GM21717 (cell line): ENCODE results near the gene ADAMTS13.

Source experiments
- ATAC-seq: cut with Tn5 transposase; IDR thresholded peaks from one replicate; pipeline ENCODE4 v1.9.1; 2021; ENCODE audit warnings: mild to moderate bottlenecking, moderate library complexity; ENCODE audit not compliant: unreplicated experiment

ADAMTS13 gene

DNA sequence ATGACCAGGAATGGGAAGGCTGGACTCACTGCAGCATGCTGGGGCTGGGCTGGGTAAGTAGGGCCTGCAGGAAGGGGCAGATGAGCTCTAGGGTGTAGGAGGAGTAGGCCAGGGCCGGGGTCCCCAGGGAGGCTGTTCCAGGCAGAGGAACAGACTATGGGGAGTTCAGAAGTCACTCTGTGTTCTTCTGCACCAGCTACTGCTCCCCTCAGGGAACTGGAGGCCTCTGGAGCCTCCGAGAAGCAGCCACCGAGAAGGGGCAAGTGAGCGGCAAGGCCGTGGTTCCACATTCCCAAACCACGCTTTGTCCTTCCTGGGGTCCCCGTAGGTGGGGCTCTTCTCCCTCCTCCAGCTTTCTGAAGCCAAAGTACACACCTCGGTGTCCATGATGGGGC is 65.2 kb downstream of the ADAMTS13 start:
- ATAC-seq, result no peak

DNA sequence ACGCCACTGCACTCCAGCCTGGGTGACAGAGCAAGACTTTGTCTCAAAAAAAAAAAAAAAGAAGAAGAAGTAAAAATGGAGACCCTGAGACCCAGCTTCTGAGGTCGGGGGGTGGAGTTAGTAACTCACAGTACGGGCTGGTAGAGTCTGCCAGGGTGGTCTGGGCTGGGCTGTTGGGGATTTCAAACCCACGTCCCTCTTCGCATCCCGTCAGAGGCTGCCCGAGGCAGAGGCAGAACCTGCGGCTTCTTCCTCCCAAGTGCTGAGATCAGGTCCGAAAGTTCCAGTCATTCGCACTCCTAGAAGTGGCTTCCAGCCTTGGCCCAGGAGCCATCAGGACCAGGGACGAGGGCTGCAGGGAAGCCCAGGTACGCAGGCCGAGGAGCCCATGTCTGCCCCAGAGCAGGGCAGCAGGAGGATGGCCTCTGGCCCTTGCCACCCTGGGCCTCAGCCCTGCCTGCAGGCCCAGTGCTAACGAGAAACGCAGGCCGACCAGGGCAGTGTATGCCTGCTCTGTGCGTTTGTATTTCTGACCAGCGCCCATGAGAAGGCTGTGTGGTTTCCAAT is 66.6 kb downstream of the ADAMTS13 start:
- no peak for ATAC-seq

DNA sequence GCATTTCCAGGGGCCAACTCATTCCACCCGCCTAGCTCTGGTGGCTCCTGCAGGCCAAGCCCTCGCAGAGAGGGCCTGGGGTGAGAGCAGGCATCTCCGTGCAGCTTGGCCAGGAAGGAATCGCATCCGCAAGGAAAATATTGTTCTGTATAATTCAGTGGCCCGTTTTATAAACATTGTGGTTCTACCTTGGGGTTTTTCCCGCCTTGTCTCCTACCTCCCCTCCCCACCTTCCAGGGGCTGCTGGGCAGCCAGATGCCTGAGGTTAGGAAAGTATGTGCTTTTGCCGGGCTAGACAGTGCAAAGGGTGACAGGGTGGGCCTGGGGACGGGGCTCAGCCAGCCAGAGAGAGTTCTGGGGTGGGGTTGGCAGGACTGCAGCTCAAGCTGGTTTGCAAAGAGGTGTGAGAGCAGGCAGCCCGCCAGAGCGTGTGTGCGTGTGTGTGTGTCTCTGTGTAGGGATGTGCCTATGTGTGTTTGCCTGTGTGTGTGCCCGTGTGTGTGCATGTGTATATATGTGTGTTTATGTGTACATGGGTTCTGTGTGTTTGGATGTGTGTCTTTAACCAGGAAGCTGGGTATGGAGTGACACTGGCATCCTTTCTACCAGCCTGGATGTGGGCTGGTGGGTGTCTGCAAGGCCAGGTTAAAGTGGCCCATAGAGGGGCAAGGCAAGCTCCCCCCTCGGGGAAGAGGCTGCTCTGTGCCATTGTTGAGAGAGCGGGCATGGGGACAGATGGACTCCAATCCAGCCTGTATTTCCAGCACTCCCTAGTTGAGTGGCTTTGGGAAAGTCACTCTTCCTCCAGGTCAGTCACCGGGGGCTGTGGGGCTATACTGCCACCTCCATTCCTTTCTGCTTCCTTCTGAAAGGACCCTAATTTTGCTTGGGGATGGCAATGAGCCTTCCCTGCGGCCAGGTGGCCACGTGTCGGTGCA is 67.4 kb downstream of the ADAMTS13 start:
- no peak for ATAC-seq

DNA sequence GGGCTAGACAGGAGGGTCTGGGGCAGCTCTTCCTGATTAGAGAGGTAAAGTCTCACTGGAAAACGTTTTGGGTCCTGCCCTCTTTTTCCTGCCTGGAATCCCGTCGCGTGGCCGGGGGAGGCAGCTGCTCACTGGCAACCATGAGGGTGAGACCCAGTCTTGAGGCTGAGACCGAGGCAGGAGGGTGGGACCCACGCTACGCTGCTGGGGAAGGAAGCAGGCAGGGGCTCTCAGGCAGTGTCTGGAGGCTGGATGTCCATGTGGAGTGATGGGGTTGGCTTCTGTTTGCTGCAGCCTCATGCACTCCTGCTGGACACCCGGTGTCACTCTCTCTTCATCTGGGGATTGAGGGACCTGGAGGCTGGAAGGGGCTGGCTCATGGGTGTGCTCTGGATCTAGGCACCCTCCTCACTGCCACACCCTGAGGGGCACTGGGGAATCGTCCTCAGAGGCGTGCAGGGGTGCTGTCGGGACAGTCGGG is 68.1 kb downstream of the ADAMTS13 start:
- ATAC-seq, result no peak

DNA sequence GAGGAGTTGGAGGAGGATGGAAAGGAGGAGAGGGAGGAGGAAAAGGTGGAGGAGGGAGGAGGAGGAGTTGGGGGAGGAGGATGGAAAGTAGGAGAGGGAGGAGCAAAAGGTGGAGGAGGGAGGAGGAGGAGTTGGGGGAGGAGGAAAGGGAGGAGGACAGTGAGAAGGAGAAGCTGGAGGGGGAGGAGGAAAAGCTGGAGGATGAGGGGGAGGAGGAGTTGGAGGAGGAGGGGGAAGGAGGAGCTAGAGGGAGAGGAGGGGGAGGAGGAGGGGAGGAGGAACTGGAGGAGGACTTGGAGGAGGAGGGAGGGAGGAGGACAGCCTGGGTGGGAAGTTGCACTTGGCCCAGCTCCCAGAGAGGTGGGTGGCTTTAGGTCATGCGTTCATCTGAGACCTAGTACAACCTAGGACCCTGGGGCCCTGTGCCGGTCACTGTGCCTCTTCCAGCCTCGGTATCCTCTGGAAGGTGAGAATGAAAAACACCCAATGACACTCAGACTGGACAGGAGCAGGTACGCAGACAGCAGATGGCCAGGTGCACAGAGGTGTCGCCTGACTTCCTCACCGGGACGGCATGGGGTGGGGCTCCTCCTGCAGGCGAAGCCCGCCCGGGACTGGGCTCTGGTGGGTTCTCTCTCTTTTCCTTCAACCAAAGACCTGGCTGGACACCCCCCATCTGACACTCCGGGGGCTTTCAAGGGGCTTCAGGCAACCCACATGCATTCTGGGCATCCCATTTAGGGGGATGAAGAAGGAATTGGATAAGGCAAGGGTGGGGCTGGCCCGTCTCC is 68.9 kb downstream of the ADAMTS13 start:
- no peak for ATAC-seq

DNA sequence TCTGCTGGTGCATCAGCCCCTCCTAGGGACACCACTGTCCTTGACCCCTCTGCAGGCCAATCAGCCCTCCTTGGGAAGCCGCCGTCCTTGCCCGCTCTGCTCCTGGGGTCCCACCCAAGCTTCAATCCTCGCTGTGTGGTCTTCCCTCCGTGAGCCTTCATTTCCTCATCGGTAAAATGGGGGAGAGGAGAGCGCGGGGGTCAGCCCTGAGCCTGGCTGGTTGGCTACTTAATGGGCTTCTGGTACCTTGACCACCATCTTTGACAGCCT is 69.4 kb downstream of the ADAMTS13 start:
- ATAC-seq, result no peak

DNA sequence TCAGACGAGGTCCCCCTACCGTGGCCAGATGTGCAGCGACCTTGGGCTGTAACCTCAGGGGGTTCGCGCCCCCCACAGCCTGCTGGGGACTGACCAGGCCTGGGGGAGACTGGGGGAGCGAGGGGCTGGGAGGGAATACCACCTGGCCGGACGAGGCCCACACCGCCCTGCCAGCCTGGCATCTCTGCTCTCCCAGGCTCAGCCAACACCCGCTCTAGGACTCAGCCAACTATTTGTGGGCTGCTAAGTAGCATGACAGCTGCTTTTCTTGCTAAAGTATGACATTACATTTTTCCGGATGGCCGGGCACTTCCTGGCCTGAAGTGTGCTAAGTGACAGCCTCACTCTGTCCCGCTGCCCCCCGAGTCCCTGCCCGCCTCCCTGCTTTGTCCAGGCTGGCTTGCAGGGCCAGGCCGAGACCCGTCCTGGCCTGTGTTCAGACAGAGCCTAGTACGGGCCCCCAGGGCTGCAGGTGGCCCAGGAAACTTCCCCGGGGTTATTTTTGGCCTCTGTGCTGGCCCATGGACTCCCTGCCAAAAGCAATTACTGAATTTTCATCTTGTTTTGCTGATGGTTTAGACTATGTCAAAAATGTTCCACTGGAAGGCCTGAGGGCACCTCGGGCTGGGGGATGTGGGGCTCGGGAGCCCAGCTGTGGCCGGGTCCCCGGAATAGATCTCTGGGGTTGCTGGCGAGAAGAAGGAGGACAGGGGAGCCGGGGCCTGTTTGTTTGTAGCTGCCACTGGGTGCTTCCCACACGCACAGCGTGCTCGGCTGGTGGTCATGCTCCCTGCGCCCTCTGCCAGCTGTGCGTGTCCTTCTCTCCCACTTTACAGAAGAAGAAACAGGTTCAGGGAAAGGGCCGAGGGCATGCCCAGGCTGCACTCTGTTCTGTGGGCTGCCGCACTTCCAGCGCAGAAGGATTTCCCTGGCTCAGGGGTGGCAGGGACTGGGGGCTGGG is 70.2 kb downstream of the ADAMTS13 start:
- no peak for ATAC-seq

DNA sequence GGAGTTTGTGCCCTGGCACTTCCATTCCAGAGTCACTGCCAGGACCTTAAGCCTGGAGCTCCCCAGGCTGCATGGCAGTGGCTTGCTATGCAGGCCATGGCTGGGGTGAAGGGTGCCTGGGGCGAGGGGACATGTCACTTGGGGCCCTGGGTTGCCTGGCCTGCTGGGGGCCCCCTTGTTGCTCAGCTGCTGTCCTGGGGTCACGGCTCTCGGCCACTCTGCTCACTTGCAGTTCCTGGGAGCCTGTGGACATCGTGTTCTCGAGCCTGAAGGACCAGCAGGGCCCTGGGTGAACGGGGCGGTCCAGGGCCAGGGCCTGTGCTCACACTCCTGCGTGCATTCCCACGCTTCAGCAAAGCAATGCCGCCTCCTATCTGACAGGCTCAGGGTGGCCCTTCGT is 71.3 kb downstream of the ADAMTS13 start:
- no peak for ATAC-seq

DNA sequence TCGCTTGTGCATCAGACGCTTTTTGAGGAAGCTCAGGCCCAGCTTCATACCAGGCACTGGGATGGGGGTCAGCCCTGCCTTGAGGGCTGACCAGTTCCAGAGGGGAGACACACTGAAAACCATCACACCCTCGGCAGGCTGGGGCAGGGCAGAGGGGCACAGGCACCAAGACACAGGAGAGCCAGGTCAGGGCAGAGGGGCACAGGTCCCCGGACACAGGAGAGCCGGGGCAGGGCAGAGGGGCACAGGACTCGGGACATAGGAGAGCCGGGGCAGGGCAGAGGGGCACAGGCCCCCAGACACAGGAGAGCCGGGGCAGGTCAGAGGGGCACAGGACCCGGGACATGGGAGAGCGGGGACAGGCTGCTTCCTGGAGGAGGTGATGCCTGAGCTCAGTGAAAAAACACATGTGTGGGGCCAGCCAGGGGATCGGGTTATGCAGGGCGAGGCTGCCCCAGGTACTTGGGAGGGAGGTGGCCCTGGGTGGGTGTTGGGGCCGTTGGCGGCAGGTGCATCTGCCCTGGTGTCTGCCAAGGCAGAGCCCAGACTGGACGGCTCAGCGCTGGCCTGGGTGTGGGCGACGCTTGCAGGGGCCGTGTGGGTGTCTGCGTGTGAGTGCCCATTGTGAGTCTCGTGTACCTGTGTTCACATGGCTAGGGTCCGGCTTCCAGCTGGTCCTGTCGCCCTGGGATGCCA is 71.8 kb downstream of the ADAMTS13 start:
- no peak for ATAC-seq

DNA sequence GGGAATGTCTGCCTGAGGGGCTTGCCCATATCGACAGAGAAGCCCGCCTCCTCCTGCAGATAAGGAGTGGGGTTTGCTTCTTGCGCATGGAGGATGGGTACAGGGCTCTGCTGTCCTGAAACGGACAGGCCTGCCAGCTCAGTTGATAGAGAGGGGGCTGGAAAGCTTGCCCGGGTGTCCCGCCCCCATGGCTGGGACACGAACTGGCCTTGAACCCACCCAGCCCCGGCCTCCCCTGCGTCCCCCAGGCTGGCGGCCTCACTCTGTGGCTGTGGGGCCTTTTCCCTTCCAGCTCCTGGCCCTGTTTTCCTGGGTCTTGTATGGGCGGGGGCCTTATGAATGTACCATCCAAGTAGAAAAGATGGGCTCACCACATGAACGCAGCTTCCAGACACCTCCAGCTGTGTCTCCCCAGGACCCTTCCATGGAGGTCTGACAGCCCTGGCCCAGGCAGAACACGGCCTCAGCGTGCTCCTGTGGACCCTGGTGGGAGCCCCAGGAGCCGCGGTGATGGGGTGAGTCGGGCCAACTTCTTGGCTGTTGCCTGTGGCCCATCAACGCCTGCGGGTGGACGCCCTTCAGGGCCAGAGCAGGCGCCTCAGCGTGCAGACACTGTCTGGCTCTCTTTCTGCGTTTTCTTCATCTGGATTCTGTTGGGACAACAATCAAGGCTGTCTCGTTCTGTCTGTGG is 72.6 kb downstream of the ADAMTS13 start:
- ATAC-seq, result no peak

DNA sequence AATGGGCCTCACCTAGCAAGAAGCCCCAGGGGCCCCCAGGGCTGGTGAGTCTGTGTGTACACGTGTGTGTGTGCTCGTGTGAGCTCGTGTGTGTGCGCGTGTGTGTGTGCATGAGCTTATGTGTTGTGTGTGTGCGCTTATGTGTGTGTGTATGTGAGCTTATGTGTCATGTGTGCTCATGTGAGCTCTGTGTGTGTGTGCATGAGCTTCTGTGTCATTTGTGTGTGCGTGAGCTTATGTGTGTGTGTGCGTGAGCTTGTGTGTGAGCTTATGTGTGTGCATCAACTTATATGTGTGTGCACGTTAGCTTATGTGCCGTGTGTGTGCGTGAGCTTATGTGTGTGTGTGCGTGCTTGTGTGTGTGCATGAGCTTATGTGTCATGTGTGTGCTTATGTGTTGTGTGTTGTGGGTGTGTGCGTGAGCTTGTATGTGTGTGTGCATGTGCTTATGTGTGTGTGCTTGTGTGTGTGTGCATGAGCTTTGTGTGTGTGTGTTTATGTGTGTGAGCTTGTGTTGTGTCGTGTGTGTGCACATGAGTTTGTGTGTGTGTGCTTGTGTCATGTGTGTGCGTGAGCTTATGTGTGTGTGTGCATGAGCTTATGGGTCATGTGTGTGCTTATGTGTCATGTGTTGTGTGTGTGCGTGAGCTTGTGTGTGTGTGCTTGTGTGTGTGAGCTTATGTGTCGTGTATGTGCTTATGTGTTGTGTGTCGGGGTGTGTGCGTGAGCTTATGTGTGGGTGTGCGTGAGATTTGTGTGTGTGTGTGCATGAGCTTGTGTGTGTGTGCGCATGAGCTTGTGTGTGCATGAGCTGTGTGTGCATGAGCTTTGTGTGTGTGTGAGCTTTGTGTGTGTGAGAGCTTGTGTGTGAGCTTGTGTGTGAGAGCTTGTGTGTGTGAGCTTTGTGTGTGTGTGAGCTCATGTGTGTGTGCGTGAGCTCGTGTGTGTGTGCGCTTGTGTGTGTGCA is 73.4 kb downstream of the ADAMTS13 start:
- no peak for ATAC-seq

DNA sequence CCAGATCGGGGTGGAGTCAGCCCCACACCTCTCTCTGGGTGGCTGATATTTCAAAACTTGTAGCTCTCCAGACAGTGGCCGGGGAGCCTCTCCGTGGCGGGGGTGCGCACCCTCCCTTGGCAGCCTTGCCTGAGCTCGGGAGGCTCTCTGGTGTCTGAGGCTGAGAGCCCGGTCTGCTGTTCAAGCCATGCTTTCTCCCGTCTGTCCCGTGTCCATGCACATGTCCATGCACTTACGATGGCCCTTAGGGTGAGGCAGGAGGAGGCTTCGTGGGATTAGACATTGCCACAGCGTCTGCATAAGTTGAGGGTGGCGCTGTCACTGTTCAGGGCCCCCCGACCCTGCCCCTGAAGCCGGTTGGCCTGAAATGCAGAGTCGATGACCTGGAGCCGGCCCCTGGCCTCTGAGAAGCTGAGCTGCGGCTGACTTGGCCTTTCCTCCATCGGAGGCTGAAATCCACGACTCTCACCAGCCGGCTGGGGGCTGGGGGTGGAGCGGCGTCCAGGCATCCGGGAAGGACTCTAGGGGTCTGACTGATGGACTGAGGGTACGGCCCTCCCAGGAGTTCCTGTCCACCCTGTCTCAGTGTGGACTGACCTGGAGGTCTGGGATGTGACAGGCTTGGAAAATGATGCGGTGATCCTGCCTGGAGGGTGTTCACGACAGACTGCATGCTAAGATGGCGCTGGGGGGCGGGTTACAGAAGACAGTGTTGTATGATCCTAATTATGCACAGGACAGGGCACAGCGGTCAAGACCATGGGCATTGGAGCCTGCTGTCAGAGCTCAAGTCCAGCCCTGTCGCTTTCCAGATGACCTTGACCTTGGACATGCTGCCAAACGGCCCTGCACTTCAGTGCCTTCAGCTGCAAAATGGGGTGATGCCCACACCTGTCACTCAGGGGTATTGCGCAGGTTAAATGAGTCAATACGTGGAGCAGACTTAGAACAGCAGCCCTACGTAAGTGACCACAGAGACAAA is 75.0 kb downstream of the ADAMTS13 start:
- no peak for ATAC-seq

DNA sequence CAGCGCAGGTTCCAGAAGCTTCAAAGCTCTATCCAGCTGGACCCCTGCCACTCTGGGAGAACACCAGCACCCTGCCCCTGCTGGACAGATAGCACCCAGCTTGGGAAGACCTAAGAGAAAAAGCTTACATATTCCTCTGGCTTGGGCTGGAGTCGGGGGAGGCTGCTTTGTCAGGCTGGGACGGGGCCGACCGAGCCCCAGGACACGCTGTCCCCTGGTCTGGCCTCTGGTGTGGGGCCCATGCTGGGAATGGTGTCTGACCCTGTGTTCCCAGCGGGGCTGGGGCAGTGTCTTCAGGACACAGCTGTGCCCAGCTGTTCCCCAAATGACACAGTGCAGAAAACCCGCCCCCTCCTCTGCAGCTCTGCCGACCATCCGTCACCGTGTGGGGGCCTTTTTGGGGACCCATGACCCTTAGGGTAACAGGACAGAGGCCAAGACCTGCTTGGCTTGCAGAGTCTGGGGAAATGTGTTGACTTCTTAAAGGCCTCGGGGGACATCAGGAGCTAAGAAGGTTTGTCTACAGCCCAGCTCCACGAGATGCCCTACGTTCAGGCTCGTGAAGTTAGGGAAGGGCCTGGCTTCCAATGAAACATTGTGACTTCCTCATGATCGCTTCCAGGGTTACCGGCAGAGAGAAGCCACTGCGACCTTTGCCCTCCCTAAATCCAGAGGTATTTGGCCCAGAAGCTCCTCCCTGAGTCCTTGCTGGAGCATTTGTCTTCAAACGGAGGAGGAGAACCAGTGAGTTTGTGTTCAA is 77.1 kb downstream of the ADAMTS13 start:
- ATAC-seq, result no peak

DNA sequence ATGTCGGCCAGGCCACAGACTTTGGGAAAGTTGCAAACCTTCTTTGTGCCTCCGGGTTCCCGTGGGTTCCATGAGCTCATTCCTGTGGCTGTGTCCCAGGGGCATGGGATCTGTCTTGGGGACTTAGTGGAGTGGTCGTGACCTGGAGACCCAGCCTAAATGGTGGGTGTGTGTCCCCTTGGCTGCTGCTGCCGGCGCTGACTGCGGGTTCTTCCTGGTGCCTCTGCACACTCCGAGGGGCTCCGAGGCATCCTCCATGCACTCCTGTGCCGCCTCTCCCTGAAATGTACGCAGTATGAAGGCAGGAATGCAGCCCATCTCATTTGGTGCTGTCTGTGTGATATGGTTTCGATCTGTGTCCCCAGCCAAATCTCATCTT is 77.7 kb downstream of the ADAMTS13 start:
- no peak for ATAC-seq

DNA sequence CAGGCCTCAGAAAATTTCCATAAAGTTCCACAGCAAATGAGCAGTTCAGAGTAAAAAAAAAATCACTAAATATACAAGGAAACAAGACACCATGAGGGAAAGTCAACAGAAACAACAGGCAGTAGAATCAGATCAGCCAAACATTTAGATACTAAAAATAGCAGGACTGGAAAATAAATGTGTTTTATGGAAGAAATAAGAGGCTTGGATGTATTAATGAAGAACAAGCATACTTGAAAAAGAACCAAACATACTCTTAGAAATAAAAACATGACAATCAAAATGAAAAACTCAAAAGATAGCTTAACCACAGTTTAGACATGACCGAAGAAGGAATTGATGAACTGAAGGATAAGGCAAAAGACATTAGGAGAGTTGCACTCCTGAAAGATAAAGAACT is 79.9 kb downstream of the ADAMTS13 start:
- ATAC-seq, result no peak

DNA sequence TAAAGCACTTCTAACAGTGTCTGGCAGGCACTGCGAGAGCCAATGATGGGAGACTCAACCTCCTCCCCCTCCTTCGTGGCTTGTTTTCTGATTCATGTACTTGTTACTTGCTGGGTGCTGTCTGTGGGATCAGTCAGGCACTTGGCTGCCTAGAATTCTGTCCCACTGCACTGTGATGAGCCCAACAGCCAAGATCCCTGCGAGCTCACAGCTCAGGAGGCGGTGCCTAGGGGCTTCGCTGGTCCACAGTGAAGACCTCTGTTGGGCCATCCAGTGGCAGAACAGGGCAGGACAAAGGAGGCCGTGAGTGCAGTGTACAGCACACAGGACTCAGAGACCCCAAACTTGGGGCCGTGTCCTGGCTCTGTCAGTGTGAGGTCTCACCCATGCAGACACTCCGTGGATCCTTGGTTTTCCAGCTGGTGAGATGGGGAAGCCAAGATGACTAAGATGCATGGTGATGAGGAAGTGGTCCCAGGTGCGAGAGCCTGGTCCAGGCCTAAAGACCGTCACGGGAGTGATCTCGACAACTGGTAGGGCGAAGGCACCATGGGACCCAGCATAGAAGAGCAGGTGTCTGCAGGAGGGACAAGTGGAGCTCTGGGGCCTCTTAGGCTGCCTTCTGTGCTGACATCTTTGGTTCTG is 83.1 kb downstream of the ADAMTS13 start:
- no peak for ATAC-seq
